Measurements from ENCODE around the gene TNFRSF14. TPM values are rescaled to one million over a fixed set of nuclear protein-coding genes. Genes with fewer than 3 reads are reported as not detected.

The TNFRSF14 gene
- total and polyA plus RNA-seq, 2 of the 13 experiments (the other 11 are each of a cell fraction or from before 2014, with no cell fraction given), result 11.9 to 49.9 TPM

DNA sequence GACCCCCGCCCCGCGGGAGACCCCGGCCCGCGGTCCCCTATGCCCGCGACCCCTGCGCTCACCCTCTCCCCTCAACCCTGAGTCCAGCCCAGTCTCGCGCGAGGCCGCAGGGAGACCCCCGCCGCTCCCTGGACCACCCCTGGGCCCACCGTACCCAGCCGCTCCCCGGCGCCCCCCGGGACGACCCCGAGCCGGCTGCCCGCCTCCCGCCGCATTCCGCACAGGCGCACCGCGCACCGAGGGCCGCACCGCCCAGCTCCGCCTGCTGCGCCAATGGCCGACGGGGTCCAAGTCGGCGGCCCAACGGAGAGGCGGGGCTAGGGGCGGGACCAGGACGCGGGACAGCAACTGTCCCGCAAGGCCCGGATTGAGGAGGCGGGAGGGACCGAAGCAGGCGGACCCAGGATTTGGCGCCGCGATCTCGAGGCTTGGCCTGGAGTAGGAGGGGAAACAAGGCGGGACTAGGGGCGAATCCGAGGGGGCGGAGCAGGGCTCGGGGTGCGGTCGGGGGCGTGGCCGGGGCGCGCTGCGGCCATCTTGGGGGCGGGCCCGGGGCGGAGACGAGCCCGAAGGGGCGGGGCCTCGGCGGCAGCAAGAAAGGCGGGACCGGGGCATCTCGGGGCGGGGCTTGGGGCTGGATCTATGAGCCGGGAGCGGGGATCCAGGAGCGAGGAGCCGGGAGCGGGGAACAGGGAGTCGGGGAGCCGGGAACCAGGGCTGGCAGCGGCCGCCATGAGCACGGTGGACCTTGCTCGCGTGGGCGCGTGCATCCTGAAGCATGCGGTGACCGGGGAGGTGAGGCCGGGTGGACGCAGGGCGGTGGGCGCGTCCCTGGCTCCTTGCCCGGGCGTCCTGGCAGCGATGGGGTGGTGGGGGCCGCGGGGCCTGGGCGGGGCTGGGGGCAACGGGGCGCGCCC lies 30.2 kb downstream of the TNFRSF14 start, which contains the start of gene PRXL2B (continued):
- TF ChIP-seq, protein P1, sequence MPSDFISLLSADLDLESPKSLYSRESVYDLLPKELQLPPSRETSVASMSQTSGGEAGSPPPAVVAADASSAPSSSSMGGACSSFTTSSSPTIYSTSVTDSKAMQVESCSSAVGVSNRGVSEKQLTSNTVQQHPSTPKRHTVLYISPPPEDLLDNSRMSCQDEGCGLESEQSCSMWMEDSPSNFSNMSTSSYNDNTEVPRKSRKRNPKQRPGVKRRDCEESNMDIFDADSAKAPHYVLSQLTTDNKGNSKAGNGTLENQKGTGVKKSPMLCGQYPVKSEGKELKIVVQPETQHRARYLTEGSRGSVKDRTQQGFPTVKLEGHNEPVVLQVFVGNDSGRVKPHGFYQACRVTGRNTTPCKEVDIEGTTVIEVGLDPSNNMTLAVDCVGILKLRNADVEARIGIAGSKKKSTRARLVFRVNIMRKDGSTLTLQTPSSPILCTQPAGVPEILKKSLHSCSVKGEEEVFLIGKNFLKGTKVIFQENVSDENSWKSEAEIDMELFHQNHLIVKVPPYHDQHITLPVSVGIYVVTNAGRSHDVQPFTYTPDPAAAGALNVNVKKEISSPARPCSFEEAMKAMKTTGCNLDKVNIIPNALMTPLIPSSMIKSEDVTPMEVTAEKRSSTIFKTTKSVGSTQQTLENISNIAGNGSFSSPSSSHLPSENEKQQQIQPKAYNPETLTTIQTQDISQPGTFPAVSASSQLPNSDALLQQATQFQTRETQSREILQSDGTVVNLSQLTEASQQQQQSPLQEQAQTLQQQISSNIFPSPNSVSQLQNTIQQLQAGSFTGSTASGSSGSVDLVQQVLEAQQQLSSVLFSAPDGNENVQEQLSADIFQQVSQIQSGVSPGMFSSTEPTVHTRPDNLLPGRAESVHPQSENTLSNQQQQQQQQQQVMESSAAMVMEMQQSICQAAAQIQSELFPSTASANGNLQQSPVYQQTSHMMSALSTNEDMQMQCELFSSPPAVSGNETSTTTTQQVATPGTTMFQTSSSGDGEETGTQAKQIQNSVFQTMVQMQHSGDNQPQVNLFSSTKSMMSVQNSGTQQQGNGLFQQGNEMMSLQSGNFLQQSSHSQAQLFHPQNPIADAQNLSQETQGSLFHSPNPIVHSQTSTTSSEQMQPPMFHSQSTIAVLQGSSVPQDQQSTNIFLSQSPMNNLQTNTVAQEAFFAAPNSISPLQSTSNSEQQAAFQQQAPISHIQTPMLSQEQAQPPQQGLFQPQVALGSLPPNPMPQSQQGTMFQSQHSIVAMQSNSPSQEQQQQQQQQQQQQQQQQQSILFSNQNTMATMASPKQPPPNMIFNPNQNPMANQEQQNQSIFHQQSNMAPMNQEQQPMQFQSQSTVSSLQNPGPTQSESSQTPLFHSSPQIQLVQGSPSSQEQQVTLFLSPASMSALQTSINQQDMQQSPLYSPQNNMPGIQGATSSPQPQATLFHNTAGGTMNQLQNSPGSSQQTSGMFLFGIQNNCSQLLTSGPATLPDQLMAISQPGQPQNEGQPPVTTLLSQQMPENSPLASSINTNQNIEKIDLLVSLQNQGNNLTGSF (CRISPR knock-in tag; IDR thresholded peaks at IDR 0.05), result no peak
- TF ChIP-seq SP2 (CRISPR knock-in tag; IDR thresholded peaks at IDR 0.05) (peak; percentile 72; the same call in 1 of the 2 replicates), PAX8 (CRISPR knock-in tag; IDR thresholded peaks at IDR 0.05; ENCODE audit: borderline replicate concordance) (no peak), GFI1 (CRISPR knock-in tag; IDR thresholded peaks at IDR 0.05; ENCODE audit: borderline replicate concordance) (no peak), ZNF772 (CRISPR knock-in tag; IDR thresholded peaks at IDR 0.05) (no peak), ZNF274 (CRISPR knock-in tag; IDR thresholded peaks at IDR 0.05) (no peak), ISL2 (CRISPR knock-in tag; IDR thresholded peaks at IDR 0.05) (no peak), PHF8 (CRISPR knock-in tag; IDR thresholded peaks at IDR 0.05) (no peak; the same call in 1 of the 2 replicates), ZNF143 (CRISPR knock-in tag; IDR thresholded peaks at IDR 0.05) (no peak), ZNF326 (CRISPR knock-in tag; IDR thresholded peaks at IDR 0.05; ENCODE audit: borderline replicate concordance) (no peak)
- TF ChIP-seq, protein P2, sequence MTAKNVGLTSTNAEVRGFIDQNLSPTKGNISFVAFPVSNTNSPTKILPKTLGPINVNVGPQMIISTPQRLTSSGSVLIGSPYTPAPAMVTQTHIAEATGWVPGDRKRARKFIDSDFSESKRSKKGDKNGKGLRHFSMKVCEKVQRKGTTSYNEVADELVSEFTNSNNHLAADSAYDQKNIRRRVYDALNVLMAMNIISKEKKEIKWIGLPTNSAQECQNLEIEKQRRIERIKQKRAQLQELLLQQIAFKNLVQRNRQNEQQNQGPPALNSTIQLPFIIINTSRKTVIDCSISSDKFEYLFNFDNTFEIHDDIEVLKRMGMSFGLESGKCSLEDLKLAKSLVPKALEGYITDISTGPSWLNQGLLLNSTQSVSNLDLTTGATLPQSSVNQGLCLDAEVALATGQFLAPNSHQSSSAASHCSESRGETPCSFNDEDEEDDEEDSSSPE (CRISPR knock-in tag; IDR thresholded peaks at IDR 0.05), result peak; percentile 87
- TF ChIP-seq, protein P3, sequence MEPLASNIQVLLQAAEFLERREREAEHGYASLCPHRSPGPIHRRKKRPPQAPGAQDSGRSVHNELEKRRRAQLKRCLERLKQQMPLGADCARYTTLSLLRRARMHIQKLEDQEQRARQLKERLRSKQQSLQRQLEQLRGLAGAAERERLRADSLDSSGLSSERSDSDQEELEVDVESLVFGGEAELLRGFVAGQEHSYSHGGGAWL (CRISPR knock-in tag; IDR thresholded peaks at IDR 0.05), result no peak
- TF ChIP-seq, protein P4, sequence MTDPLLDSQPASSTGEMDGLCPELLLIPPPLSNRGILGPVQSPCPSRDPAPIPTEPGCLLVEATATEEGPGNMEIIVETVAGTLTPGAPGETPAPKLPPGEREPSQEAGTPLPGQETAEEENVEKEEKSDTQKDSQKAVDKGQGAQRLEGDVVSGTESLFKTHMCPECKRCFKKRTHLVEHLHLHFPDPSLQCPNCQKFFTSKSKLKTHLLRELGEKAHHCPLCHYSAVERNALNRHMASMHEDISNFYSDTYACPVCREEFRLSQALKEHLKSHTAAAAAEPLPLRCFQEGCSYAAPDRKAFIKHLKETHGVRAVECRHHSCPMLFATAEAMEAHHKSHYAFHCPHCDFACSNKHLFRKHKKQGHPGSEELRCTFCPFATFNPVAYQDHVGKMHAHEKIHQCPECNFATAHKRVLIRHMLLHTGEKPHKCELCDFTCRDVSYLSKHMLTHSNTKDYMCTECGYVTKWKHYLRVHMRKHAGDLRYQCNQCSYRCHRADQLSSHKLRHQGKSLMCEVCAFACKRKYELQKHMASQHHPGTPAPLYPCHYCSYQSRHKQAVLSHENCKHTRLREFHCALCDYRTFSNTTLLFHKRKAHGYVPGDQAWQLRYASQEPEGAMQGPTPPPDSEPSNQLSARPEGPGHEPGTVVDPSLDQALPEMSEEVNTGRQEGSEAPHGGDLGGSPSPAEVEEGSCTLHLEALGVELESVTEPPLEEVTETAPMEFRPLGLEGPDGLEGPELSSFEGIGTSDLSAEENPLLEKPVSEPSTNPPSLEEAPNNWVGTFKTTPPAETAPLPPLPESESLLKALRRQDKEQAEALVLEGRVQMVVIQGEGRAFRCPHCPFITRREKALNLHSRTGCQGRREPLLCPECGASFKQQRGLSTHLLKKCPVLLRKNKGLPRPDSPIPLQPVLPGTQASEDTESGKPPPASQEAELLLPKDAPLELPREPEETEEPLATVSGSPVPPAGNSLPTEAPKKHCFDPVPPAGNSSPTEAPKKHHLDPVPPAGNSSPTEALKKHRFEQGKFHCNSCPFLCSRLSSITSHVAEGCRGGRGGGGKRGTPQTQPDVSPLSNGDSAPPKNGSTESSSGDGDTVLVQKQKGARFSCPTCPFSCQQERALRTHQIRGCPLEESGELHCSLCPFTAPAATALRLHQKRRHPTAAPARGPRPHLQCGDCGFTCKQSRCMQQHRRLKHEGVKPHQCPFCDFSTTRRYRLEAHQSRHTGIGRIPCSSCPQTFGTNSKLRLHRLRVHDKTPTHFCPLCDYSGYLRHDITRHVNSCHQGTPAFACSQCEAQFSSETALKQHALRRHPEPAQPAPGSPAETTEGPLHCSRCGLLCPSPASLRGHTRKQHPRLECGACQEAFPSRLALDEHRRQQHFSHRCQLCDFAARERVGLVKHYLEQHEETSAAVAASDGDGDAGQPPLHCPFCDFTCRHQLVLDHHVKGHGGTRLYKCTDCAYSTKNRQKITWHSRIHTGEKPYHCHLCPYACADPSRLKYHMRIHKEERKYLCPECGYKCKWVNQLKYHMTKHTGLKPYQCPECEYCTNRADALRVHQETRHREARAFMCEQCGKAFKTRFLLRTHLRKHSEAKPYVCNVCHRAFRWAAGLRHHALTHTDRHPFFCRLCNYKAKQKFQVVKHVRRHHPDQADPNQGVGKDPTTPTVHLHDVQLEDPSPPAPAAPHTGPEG (CRISPR knock-in tag; IDR thresholded peaks at IDR 0.05), result no peak

Data from HepG2 (cell line).